ENCODE measurements around the gene PAXIP1.

- TF ChIP-seq CTCF (IDR thresholded peaks at IDR 0.05; ENCODE audit: low read depth, low read length, poor library complexity, severe bottlenecking): no peak
- no peak for TF ChIP-seq EZH2phosphoT487 (IDR thresholded peaks at IDR 0.05; ENCODE audit: borderline replicate concordance, low read length)
Measured at GRCh38 chr7:154943906-154944305, 59.0 kb downstream of the PAXIP1 start.
